AG04450 (cell line): ENCODE measurements around the gene KIAA1671. TPM values are rescaled to one million over a fixed set of nuclear protein-coding genes. Genes with fewer than 3 reads are reported as not detected.

Experiments
- CTCF ChIA-PET: fragments of 300-600, 350-600 bp; formaldehyde crosslinking; extraction: SDS; loops from one replicate; lab custom pipeline; 2022; ENCODE audit warnings: antibody characterized with exemption, inconsistent platforms; lab: Charles Lee
- POLR2A ChIA-PET: fragments of 350-600 bp; formaldehyde crosslinking; extraction: SDS; loops from one replicate; lab custom pipeline; 2021; ENCODE audit warnings: antibody characterized with exemption, inconsistent platforms; lab: Yijun Ruan, JAX
- DNase-seq: peaks from one replicate; pipeline ENCODE4 v3.0.0-alpha.2; 2011; ENCODE audit warnings: low read depth, low spot score
- H3K27ac ChIP-seq: one replicate; pipeline ENCODE4 v1.5.1; 2012; ENCODE audit warnings: low read depth, low read length, control low read depth
- H3K27me3 ChIP-seq: one replicate; pipeline ENCODE4 v1.6.0; 2012; ENCODE audit warnings: low read length; ENCODE audit not compliant: control insufficient read depth, insufficient read depth
- H3K4me3 ChIP-seq: 2 replicates; pipeline ENCODE4 v1.5.1; 2011; ENCODE audit warnings: mild to moderate bottlenecking, low read depth, low read length, control low read depth
- H3K9me3 ChIP-seq: 2 replicates; pipeline ENCODE4 v1.5.1; 2012; ENCODE audit warnings: low read length; ENCODE audit not compliant: control insufficient read depth, insufficient read depth
- polyA plus RNA-seq: library from polyadenylated mRNA; depleted of rRNA; stranded (reverse); fragments of >200 nt; gene quantifications from 2 replicates; pipeline ENCODE4 v1.2.3, GENCODE V29; 2011
- TF ChIP-seq, protein P1 (sequence below): IDR thresholded peaks from 2 replicates; pipeline ENCODE4 v1.5.1; 2011; ENCODE audit warnings: low read depth, low read length, control low read depth, inconsistent platforms

KIAA1671 gene
- polyA plus RNA-seq, 1 experiment, result 0.02 TPM

DNA sequence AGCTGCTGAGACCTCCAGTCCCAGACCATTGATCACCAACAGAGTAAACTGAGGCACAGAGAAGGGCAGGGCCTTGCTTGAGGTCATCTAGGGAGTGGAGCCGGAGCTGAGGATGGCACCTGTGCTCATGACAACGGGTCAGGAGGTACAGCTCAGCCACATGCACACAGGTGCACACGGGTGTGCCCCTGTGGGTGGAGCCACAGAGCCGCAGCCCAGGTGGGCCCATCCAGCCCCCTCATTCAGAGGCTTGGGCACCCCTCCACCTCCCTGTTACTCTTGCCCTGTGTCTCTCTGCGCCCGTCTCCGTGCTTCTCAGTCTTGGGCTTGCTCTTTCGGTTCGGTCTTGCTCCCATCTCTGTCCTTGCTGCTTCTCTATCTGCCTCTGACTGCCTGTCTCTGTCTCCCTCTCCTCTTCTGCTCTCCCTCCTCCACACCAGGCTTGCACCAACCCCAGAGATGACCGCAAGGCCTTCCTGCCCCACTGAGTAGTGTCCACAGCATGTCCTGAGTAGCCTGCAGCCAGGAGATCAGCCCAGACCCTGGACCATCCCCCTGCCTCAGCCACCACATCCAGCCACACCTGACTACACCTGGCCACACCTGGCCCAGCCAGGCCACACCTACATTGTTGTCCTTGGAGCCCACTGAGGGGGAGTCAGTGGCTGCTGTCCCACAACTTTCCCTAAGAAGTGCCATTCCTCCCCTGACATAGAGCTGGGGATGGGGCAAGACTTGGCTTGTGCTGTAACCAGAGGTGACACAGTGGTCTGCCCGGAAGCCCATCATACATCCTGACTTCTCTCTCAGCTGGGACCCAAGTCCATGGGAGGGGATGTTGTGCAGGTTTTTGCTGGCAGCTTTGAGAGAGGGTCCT is 207.8 kb downstream of the KIAA1671 start:
- ChIA-PET POLR2A (no interaction called here), CTCF (no interaction called here)
- TF ChIP-seq, protein P1, sequence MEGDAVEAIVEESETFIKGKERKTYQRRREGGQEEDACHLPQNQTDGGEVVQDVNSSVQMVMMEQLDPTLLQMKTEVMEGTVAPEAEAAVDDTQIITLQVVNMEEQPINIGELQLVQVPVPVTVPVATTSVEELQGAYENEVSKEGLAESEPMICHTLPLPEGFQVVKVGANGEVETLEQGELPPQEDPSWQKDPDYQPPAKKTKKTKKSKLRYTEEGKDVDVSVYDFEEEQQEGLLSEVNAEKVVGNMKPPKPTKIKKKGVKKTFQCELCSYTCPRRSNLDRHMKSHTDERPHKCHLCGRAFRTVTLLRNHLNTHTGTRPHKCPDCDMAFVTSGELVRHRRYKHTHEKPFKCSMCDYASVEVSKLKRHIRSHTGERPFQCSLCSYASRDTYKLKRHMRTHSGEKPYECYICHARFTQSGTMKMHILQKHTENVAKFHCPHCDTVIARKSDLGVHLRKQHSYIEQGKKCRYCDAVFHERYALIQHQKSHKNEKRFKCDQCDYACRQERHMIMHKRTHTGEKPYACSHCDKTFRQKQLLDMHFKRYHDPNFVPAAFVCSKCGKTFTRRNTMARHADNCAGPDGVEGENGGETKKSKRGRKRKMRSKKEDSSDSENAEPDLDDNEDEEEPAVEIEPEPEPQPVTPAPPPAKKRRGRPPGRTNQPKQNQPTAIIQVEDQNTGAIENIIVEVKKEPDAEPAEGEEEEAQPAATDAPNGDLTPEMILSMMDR, result no peak
- Histone ChIP-seq H3K27ac (no peak overlapping the region), H3K27me3 (no peaks in the 10 kb centered on the region), H3K9me3 (peaks cover 3% of the 10 kb centered on the region; the same call in 1 of the 2 replicates), H3K4me3 (no peak overlapping the region)
- DNase-seq, result no peak

DNA sequence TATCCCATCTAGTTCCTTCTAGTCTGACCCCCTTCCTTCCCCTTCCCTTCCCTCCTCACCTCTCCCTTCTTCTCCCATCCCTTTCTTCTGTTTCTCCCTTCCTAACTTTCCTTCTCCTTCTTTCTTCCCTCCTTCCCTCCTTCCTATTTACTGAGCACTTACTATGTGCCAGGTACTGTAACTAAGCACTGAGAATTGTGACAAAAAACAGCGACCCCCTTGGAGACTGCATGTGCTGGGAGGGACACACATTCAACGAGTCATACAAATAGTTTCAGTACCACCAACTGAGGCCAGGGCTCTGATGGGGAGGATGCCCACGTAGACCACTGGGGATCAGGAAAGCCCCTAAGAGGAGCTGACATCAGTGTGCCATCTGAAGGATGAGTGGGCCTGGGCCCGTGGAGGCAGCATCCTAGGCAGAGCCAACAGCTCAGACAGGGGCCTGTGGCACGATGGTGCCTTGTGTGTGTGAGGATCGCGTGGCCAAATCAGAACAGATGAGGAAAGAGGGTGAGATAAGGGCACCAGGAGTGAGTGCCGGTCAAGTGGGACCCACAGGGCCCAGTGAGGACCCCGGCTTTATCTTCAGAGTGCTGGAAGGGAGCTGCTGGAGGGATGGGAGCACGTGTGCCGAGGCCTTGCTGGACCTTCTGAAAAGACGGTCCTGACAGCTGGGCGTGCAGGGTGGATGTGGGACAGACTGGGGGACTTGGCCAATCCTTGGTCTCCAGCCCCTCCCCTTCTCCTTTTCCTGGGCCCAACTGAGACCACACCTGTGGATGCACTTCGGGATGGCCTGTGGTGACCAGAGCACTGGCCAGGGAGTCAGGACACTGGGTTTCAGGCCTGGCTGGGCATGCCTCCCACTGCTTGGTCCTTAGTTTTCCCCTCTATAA is 208.8 kb downstream of the KIAA1671 start:
- no peak for DNase-seq
- Histone ChIP-seq H3K27ac (no peak overlapping the region), H3K27me3 (no peaks in the 10 kb centered on the region), H3K9me3 (peaks cover 3% of the 10 kb centered on the region; the same call in 1 of the 2 replicates), H3K4me3 (no peak overlapping the region)
- TF ChIP-seq, protein P1, result no peak
- ChIA-PET POLR2A (no interaction called here), CTCF (no interaction called here)

DNA sequence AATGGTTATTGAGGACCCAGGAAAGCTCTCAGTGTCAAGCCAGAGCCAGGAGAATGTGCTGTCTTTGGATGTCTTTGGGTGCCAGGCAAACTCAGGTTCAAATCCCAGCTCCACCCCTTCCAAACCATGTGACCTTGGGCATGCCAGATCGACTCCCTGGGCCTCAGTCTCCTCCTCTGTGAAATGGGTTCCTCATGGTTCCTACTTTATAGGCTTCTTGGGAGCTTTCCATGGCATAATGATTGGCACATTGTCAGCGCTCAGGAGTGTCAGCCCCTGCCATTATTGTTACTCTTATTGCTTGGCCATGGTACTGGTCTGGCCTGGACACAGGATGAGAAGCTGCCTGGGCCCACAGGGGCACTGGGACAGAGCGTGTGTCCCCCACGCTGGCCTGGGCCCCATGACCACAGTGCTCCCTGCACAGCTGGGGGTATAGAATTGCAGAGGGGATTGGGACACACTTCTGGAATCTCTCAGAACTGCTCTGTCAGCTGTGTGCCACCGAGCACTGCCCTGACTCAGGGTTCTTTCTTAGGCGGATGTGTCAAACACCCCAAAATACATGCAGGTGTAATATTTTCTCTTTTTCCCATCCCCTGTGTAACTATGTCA is 209.5 kb downstream of the KIAA1671 start:
- H3K27ac ChIP-seq, result no peak overlapping the region
- peaks cover 3% of the 10 kb centered on the region; the same call in 1 of the 2 replicates for H3K9me3 ChIP-seq
- no peaks in the 10 kb centered on the region for H3K27me3 ChIP-seq
- TF ChIP-seq, protein P1, result no peak
- no peak for DNase-seq
- CTCF ChIA-PET, result no interaction called here
- POLR2A ChIA-PET, result no interaction called here
- no peak overlapping the region for H3K4me3 ChIP-seq

DNA sequence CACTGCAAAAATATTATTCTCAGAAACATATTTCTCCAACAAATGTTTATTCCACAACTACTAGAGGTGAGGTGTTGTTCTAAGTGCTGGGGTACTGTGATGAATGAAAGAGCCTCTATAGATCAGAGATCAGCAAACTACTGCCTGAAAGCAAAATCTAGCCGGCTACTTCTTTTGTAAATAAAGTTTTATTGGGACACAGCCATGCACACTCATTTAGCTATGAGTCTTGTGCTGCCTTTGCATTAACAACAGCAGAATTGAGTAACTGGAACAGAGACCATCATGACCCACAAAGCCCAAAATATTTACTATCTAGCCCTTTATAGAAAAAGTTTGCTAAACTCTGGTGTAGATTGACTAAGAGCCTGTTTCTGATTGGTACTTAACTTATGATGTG is 210.0 kb downstream of the KIAA1671 start:
- Histone ChIP-seq H3K27ac (no peak overlapping the region), H3K27me3 (no peaks in the 10 kb centered on the region), H3K9me3 (peaks cover 3% of the 10 kb centered on the region; the same call in 1 of the 2 replicates), H3K4me3 (no peak overlapping the region)
- no peak for DNase-seq
- ChIA-PET CTCF (no interaction called here), POLR2A (no interaction called here)
- TF ChIP-seq, protein P1, result no peak
